HEK293T (cell line): ENCODE results near the gene INHBE.

ENCODE experiments used
- ELF4 ChIP-seq: fragments of 450-650 bp; IDR thresholded peaks from 2 replicates; pipeline ENCODE4 v1.6.1; 2017; ENCODE audit warnings: antibody characterized with exemption
- FOXA1 ChIP-seq: fragments of 450-650 bp; IDR thresholded peaks from 2 replicates; pipeline ENCODE4 v1.6.1; 2016; ENCODE audit warnings: mild to moderate bottlenecking
- FOXM1 ChIP-seq: fragments of 450-650 bp; IDR thresholded peaks from 2 replicates; pipeline ENCODE4 v1.6.1; 2017; ENCODE audit warnings: mild to moderate bottlenecking, borderline replicate concordance
- LEF1 ChIP-seq: fragments of 450-650 bp; IDR thresholded peaks from 2 replicates; pipeline ENCODE4 v1.6.1; 2017; ENCODE audit warnings: mild to moderate bottlenecking, borderline replicate concordance
- SP1 ChIP-seq: fragments of 450-650 bp; IDR thresholded peaks from 2 replicates; pipeline ENCODE4 v1.6.1; 2017
- TARDBP ChIP-seq: fragments of 450-650 bp; IDR thresholded peaks from 2 replicates; pipeline ENCODE4 v1.6.1; 2016
- ZNF384 ChIP-seq: fragments of 450-650 bp; IDR thresholded peaks from 2 replicates; pipeline ENCODE4 v1.6.1; 2016

- TF ChIP-seq TARDBP (no peak), SP1 (no peak), ZNF384 (no peak), FOXM1 (no peak), FOXA1 (no peak), LEF1 (no peak), ELF4 (no peak)
These were observed 18.8 kb downstream of the INHBE start for GRCh38 chr12:57473886-57474285.
